ENCODE results near the gene IDH2. TPM values are rescaled to one million over a fixed set of nuclear protein-coding genes. Genes with fewer than 3 reads are reported as not detected.

Gene IDH2
- polyA plus RNA-seq, 1 experiment, result 84.2 TPM

- no peak overlapping the region for H3K4me3 ChIP-seq (ENCODE audit: low read depth, low read length)
- POLR2A ChIA-PET, result interaction anchor here (0.5 to 0.8 kb wide), 3 partner anchors 12 to 243 kb away, joined by 3 to 8 read pairs (median 4); no protein-coding TSS in a partner anchor
- no peak overlapping the region for H3K27ac ChIP-seq (ENCODE audit: low read depth, low read length)
- TF ChIP-seq, protein P1, sequence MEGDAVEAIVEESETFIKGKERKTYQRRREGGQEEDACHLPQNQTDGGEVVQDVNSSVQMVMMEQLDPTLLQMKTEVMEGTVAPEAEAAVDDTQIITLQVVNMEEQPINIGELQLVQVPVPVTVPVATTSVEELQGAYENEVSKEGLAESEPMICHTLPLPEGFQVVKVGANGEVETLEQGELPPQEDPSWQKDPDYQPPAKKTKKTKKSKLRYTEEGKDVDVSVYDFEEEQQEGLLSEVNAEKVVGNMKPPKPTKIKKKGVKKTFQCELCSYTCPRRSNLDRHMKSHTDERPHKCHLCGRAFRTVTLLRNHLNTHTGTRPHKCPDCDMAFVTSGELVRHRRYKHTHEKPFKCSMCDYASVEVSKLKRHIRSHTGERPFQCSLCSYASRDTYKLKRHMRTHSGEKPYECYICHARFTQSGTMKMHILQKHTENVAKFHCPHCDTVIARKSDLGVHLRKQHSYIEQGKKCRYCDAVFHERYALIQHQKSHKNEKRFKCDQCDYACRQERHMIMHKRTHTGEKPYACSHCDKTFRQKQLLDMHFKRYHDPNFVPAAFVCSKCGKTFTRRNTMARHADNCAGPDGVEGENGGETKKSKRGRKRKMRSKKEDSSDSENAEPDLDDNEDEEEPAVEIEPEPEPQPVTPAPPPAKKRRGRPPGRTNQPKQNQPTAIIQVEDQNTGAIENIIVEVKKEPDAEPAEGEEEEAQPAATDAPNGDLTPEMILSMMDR (IDR thresholded peaks at IDR 0.05; ENCODE audit: low read depth, low read length), result no peak
- DNase-seq (ENCODE audit: low read depth, low spot score), result no peak
- H3K9me3 ChIP-seq (ENCODE audit: control insufficient read depth, insufficient read depth, low read length), result no peaks in the 10 kb centered on the region
- H3K27me3 ChIP-seq (ENCODE audit: control insufficient read depth, insufficient read depth, low read length), result no peaks in the 10 kb centered on the region
- CTCF ChIA-PET, result interaction anchor here (0.6 kb wide), 2 partner anchors 7 to 177 kb away, joined by 3 to 4 read pairs; no protein-coding TSS in a partner anchor
These were observed 26.6 kb downstream of the IDH2 start for GRCh38 chr15:90075420-90076289.

DNA sequence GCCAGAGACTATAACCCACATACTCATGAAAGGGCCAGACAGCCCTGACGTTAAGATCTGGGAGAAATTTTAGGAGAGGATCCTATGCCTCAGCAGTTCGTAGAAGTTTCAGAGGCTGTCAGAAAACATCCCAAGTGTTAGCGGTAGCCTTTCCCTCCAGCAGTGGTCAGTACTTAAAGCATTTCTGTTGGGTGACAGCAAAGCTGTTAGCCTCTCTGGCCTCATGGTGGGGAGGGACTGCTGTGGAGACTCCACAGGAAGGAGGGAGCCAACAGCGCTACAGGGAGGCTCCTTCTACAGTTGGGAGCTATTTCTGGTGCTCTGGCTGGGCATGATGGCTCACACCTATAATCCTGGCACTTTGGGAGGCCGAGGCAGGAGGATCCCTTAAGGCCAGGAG, 27.4 kb downstream of the IDH2 start:
- Histone ChIP-seq H3K9me3 (ENCODE audit: control insufficient read depth, insufficient read depth, low read length) (no peaks in the 10 kb centered on the region), H3K4me3 (ENCODE audit: low read depth, low read length) (no peak overlapping the region), H3K27ac (ENCODE audit: low read depth, low read length) (no peak overlapping the region), H3K27me3 (ENCODE audit: control insufficient read depth, insufficient read depth, low read length) (no peaks in the 10 kb centered on the region)
- DNase-seq (ENCODE audit: low read depth, low spot score), result no peak
- CTCF ChIA-PET, result interaction anchor here (0.6 to 1.3 kb wide), 3 partner anchors 8 to 176 kb away, joined by 3 to 4 read pairs (median 3); no protein-coding TSS in a partner anchor
- POLR2A ChIA-PET, result interaction anchor here (0.5 to 0.8 kb wide), 2 partner anchors 76 to 243 kb away, joined by 3 to 4 read pairs; no protein-coding TSS in a partner anchor
- TF ChIP-seq, protein P1 (IDR thresholded peaks at IDR 0.05; ENCODE audit: low read depth, low read length), result no peak

GRCh38 chr15:90074023-90074422, 28.2 kb downstream of the IDH2 start:
- no peak for DNase-seq (ENCODE audit: low read depth, low spot score)
- no peaks in the 10 kb centered on the region for H3K9me3 ChIP-seq (ENCODE audit: control insufficient read depth, insufficient read depth, low read length)
- ChIA-PET CTCF (interaction anchor here (1.3 kb wide), 1 partner anchor 175 kb away, joined by 3 read pairs; no protein-coding TSS in a partner anchor), POLR2A (interaction anchor here (0.7 kb wide), 1 partner anchor 70 kb away, joined by 9 read pairs; no protein-coding TSS in a partner anchor)
- no peak overlapping the region for H3K27ac ChIP-seq (ENCODE audit: low read depth, low read length)
- no peaks in the 10 kb centered on the region for H3K27me3 ChIP-seq (ENCODE audit: control insufficient read depth, insufficient read depth, low read length)
- H3K4me3 ChIP-seq (ENCODE audit: low read depth, low read length), result no peak overlapping the region
- TF ChIP-seq, protein P1 (IDR thresholded peaks at IDR 0.05; ENCODE audit: low read depth, low read length), result no peak

DNA sequence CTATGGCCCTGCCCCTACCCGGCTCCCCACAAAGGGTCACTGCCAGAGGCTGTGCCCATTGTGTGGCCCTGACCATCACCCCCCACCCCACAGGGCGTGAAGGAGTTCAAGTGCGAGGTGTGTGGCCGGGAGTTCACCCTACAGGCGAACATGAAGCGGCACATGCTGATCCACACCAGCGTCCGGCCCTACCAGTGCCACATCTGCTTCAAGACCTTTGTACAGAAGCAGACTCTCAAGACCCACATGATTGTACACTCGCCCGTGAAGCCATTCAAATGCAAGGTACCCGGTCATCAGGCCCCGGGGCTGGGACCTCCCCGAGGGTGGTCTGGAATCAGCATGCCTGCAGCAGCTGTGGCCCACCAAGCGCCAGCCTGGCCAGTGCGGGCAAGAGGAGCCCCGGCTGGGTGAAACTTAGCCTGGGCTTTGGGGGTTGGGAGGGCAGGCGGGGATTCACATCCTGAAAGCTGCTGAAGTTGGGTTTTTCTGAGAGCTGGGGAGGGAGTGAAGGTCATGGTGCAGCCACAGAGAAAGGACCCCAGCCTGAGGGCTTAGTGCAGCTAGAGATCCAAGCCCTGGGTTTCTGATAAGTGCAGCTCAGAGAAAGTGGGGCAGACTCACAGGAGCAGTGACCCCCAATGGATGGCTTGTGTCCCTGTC, 29.2 kb downstream of the IDH2 start:
- no peak for DNase-seq (ENCODE audit: low read depth, low spot score)
- CTCF ChIA-PET, result no interaction called here
- no peaks in the 10 kb centered on the region for H3K9me3 ChIP-seq (ENCODE audit: control insufficient read depth, insufficient read depth, low read length)

More for the DNA sequence above, 29.2 kb downstream of the IDH2 start:
- no peak overlapping the region for H3K4me3 ChIP-seq (ENCODE audit: low read depth, low read length)
- POLR2A ChIA-PET, result interaction anchor here (0.7 kb wide), 1 partner anchor 69 kb away, joined by 9 read pairs; no protein-coding TSS in a partner anchor
- no peak overlapping the region for H3K27ac ChIP-seq (ENCODE audit: low read depth, low read length)
- TF ChIP-seq, protein P1 (IDR thresholded peaks at IDR 0.05; ENCODE audit: low read depth, low read length), result no peak
- no peaks in the 10 kb centered on the region for H3K27me3 ChIP-seq (ENCODE audit: control insufficient read depth, insufficient read depth, low read length)

Measured in AG04450 (cell line).